Kidney epithelial cell (primary cell): ENCODE data around the gene DST. TPM values are rescaled to one million over a fixed set of nuclear protein-coding genes. Genes with fewer than 3 reads are reported as not detected.
"Not testable (repeated sequence)": the region's sequence is repeated elsewhere in the genome, so short reads cannot be mapped to it uniquely, and the experiment has no call there.

Experiments used
- DNase-seq: peaks from one replicate; pipeline ENCODE4 v3.0.0-alpha.2; 2010; ENCODE audit warnings: low read depth
- H3K27me3 ChIP-seq: 2 replicates; pipeline ENCODE4 v1.6.0; 2011; ENCODE audit warnings: low read length; ENCODE audit not compliant: control insufficient read depth, insufficient read depth
- H3K36me3 ChIP-seq: 2 replicates; pipeline ENCODE4 v1.5.1; 2011; ENCODE audit warnings: low read length; ENCODE audit not compliant: control insufficient read depth, insufficient read depth
- H3K4me3 ChIP-seq: 2 replicates; pipeline ENCODE4 v1.5.1; 2011; ENCODE audit warnings: low read depth, mild to moderate bottlenecking, control low read depth, low read length
- CTCF ChIP-seq: IDR thresholded peaks from 2 replicates; pipeline ENCODE4 v1.5.1; 2011; ENCODE audit warnings: mild to moderate bottlenecking, moderate library complexity, low read length, control low read depth, inconsistent platforms; ENCODE audit not compliant: insufficient read depth, poor library complexity, severe bottlenecking
- total RNA-seq: library from RNA; depleted of rRNA; stranded (reverse); fragments of >200 nt; gene quantifications from 2 replicates; pipeline ENCODE4 v1.2.3, GENCODE V29; 2015

DST gene
- total RNA-seq, 1 donor from 2014 or later = 91.3 TPM

- Histone ChIP-seq H3K27me3 (no peaks in the 10 kb centered on the region), H3K4me3 (no peak overlapping the region), H3K36me3 (no peaks in the 10 kb centered on the region)
- DNase-seq = no peak
- TF ChIP-seq CTCF = no peak
Measured at GRCh38 chr6:56497240-56497639, 145.4 kb downstream of the DST start.

- H3K36me3 ChIP-seq, H3K4me3 ChIP-seq, H3K27me3 ChIP-seq, DNase-seq: not testable (repeated sequence)
Measured at GRCh38 chr6:56496650-56497049, 146.0 kb downstream of the DST start.

GRCh38 chr6:56495654-56496053 lies 147.0 kb downstream of the DST start:
- no peaks in the 10 kb centered on the region for H3K27me3 ChIP-seq
- no peaks in the 10 kb centered on the region for H3K36me3 ChIP-seq
- no peak overlapping the region for H3K4me3 ChIP-seq
- TF ChIP-seq CTCF = no peak
- DNase-seq = no peak

GRCh38 chr6:56491606-56492328 lies 150.9 kb downstream of the DST start:
- Histone ChIP-seq H3K36me3 (no peaks in the 10 kb centered on the region), H3K4me3 (no peak overlapping the region), H3K27me3 (no peaks in the 10 kb centered on the region)
- TF ChIP-seq CTCF = no peak
- no peak for DNase-seq

GRCh38 chr6:56490993-56491392 lies 151.7 kb downstream of the DST start:
- Histone ChIP-seq H3K36me3 (no peaks in the 10 kb centered on the region), H3K4me3 (no peak overlapping the region), H3K27me3 (no peaks in the 10 kb centered on the region)
- DNase-seq = peak; percentile 59
- no peak for TF ChIP-seq CTCF

- no peak for DNase-seq
- no peak for TF ChIP-seq CTCF
- Histone ChIP-seq H3K36me3 (no peaks in the 10 kb centered on the region), H3K27me3 (no peaks in the 10 kb centered on the region), H3K4me3 (no peak overlapping the region)
Measured at GRCh38 chr6:56489559-56489958, 153.1 kb downstream of the DST start.
